Gastrocnemius medialis (tissue), 4 donors: ENCODE measurements around the gene RAP2A.

Experiments used
- CTCF ChIP-seq, 5 experiments: fragments of 450-650 bp in 3 of 5; fragments of 200-600 bp in 2 of 5; sonication (generic) in 2 of 5; IDR thresholded peaks in 4 of 5; conservative IDR thresholded peaks in 1 of 5; 1 replicate in 4 of 5; 2 replicates in 1 of 5; pipeline ENCODE4 v1.5.1; 2016 to 2019; ENCODE audit warnings: antibody characterized with exemption in 5 of 5, mild to moderate bottlenecking in 3 of 5, moderate library complexity in 3 of 5
- POLR2A ChIP-seq, 2 donors: fragments of 450-650 bp; IDR thresholded peaks; one replicate each; pipeline ENCODE4 v1.6.1; 2017; ENCODE audit warnings: antibody characterized with exemption in 2 of 2, mild to moderate bottlenecking in 2 of 2, moderate library complexity in 2 of 2

- TF ChIP-seq CTCF (IDR thresholded peaks at IDR 0.05 in 4 of 5, conservative IDR thresholded peaks at IDR 0.05 in 1 of 5) (no peak), POLR2A (IDR thresholded peaks at IDR 0.05) (no peak)
Measured at GRCh38 chr13:97403893-97404750, 29.8 kb upstream of the RAP2A start.
